Activated B cell treated with CpG ODN at 0.5 μM for 24 hours (primary cell): ENCODE results near the gene MAMLD1. TPM values are rescaled to one million over a fixed set of nuclear protein-coding genes. Genes with fewer than 3 reads are reported as not detected.

Experiments
- ATAC-seq: fragments of 200-7000 bp; cut with Tn5 transposase; one replicate; pipeline ENCODE4 v1.10.0; 2021; ENCODE audit warnings: low read depth, mild to moderate bottlenecking, moderate library complexity
- CTCF ChIA-PET: fragments of 350-600 bp; sonication (Branson Sonifier 250); formaldehyde crosslinking; loops from one replicate; lab custom pipeline; 2021; ENCODE audit warnings: antibody characterized with exemption; lab: Charles Lee
- POLR2A ChIA-PET: fragments of 350-600 bp; sonication (Branson Sonifier 250); formaldehyde crosslinking; loops from one replicate; lab custom pipeline; 2021; ENCODE audit warnings: antibody characterized with exemption; lab: Charles Lee
- DNase-seq: peaks from one replicate; pipeline ENCODE4 v3.0.0; 2022
- H3K27ac Mint-ChIP-seq: one replicate; pipeline ENCODE4 v1.8.0; 2020; ENCODE audit warnings: mixed read lengths
- H3K27me3 Mint-ChIP-seq: one replicate; pipeline ENCODE4 v1.8.0; 2021; ENCODE audit warnings: mixed read lengths
- H3K36me3 Mint-ChIP-seq: one replicate; pipeline ENCODE4 v1.8.0; 2021; ENCODE audit warnings: low read depth, mixed read lengths
- H3K4me1 Mint-ChIP-seq: one replicate; pipeline ENCODE4 v1.8.0; 2021; ENCODE audit warnings: mixed read lengths
- H3K4me3 Mint-ChIP-seq: one replicate; pipeline ENCODE4 v1.8.0; 2020; ENCODE audit warnings: mild to moderate bottlenecking, mixed read lengths
- H3K9me3 Mint-ChIP-seq: one replicate; pipeline ENCODE4 v1.8.0; 2020; ENCODE audit warnings: mixed read lengths
- CTCF ChIP-seq: fragments of 200-600 bp; IDR thresholded peaks from one replicate; pipeline ENCODE4 v1.8.0; 2022; ENCODE audit warnings: antibody characterized with exemption, mild to moderate bottlenecking
- intact Hi-C: fragments of 100-400 bp; cut with micrococcal nuclease; formaldehyde crosslinking; loops from one replicate; pipeline ENCODE4 v1.15.1; 2024
- total RNA-seq: library from RNA; stranded (reverse); gene quantifications from 2 replicates; pipeline ENCODE4 v1.2.3, GENCODE V29; 2022

Gene MAMLD1
- total RNA-seq, 1 donor from 2014 or later, result 1.2 TPM

GRCh38 chrX:150527108-150527507, 164.0 kb downstream of the MAMLD1 start:
- ATAC-seq (no peak), DNase-seq (no peak)
- TF ChIP-seq CTCF, result no peak
- intact Hi-C loops, result loop anchor here (10.0 kb wide), 1 partner anchor 58 kb away; no protein-coding TSS in a partner anchor
- Mint-ChIP-seq H3K27me3 (no peaks in the 10 kb centered on the region), H3K4me3 (no peak overlapping the region), H3K9me3 (no peaks in the 10 kb centered on the region), H3K4me1 (no peaks in the 10 kb centered on the region), H3K27ac (no peak overlapping the region), H3K36me3 (no peaks in the 10 kb centered on the region)
- ChIA-PET CTCF (no interaction called here), POLR2A (no interaction called here)

GRCh38 chrX:150529587-150529986, 166.5 kb downstream of the MAMLD1 start:
- CTCF ChIA-PET, result no interaction called here
- Mint-ChIP-seq H3K4me3 (no peak overlapping the region), H3K27ac (no peak overlapping the region), H3K36me3 (no peaks in the 10 kb centered on the region), H3K4me1 (no peaks in the 10 kb centered on the region), H3K27me3 (no peaks in the 10 kb centered on the region), H3K9me3 (peaks cover 5% of the 10 kb centered on the region)
- intact Hi-C loops, result loop anchor here (10.0 kb wide), 1 partner anchor 55 kb away; no protein-coding TSS in a partner anchor
- TF ChIP-seq CTCF, result no peak
- DNase-seq (no peak), ATAC-seq (no peak)
- POLR2A ChIA-PET, result no interaction called here

- intact Hi-C loops, result no loop called here
- POLR2A ChIA-PET, result no interaction called here
Measured at GRCh38 chrX:150530821-150531220, 167.7 kb downstream of the MAMLD1 start.

GRCh38 chrX:150531467-150531866, 168.3 kb downstream of the MAMLD1 start:
- Mint-ChIP-seq H3K27ac (no peak overlapping the region), H3K4me3 (no peak overlapping the region), H3K36me3 (no peaks in the 10 kb centered on the region), H3K4me1 (no peaks in the 10 kb centered on the region), H3K9me3 (peaks cover 6% of the 10 kb centered on the region), H3K27me3 (no peaks in the 10 kb centered on the region)
- ATAC-seq (no peak), DNase-seq (no peak)
- POLR2A ChIA-PET, result no interaction called here
- CTCF ChIA-PET, result no interaction called here
- no peak for TF ChIP-seq CTCF
- intact Hi-C loops, result no loop called here

More at GRCh38 chrX:150530821-150531220, 167.7 kb downstream of the MAMLD1 start:
- Mint-ChIP-seq H3K4me3 (no peak overlapping the region), H3K36me3 (no peaks in the 10 kb centered on the region), H3K9me3 (peaks cover 6% of the 10 kb centered on the region), H3K27me3 (no peaks in the 10 kb centered on the region), H3K27ac (no peak overlapping the region), H3K4me1 (no peaks in the 10 kb centered on the region)
- DNase-seq (no peak), ATAC-seq (no peak)
- TF ChIP-seq CTCF, result no peak
- CTCF ChIA-PET, result no interaction called here

GRCh38 chrX:150533863-150534262, 170.7 kb downstream of the MAMLD1 start:
- Mint-ChIP-seq H3K9me3 (peaks cover 6% of the 10 kb centered on the region), H3K4me1 (no peaks in the 10 kb centered on the region), H3K36me3 (no peaks in the 10 kb centered on the region), H3K27me3 (no peaks in the 10 kb centered on the region), H3K4me3 (no peak overlapping the region), H3K27ac (no peak overlapping the region)
- intact Hi-C loops, result no loop called here
- no peak for TF ChIP-seq CTCF
- CTCF ChIA-PET, result no interaction called here
- ATAC-seq (no peak), DNase-seq (no peak)
- POLR2A ChIA-PET, result no interaction called here
